Endothelial cell of umbilical vein (primary cell): Measurements from ENCODE around the gene ZNF362. TPM values are rescaled to one million over a fixed set of nuclear protein-coding genes. Genes with fewer than 3 reads are reported as not detected.

Experiments
- BruUV-seq: library from RNA; stranded (reverse); fragments of 400-500 nt; replicated peaks from 2 replicates; lab custom pipeline; 2021; lab: Mats Ljungman, UMichigan
- CTCF ChIA-PET: fragments of 300-600, 350-600 bp; sonication (Branson Sonifier 250); formaldehyde crosslinking; loops from one replicate; lab custom pipeline; 2021; ENCODE audit warnings: antibody characterized with exemption, inconsistent platforms; lab: Charles Lee
- POLR2A ChIA-PET: fragments of 300-600, 350-600 bp; sonication (Branson Sonifier 250); formaldehyde crosslinking; loops from one replicate; lab custom pipeline; 2021; ENCODE audit warnings: antibody characterized with exemption, inconsistent platforms; lab: Charles Lee
- DNase-seq: peaks from one replicate; pipeline ENCODE4 v3.0.0-alpha.2; 2011; ENCODE audit warnings: low read depth, low spot score
- FAIRE-seq: peaks from 2 replicates; lab custom pipeline; 2011; peaks lifted over from hg19 to GRCh38; lab: Jason Lieb, UNC
- H2AFZ ChIP-seq: 2 replicates; pipeline ENCODE4 v1.6.0; 2012; ENCODE audit warnings: low read depth, low read length, control low read depth, inconsistent platforms
- H3K27ac ChIP-seq: 2 replicates; pipeline ENCODE4 v1.5.1; 2011; ENCODE audit warnings: low read depth, mild to moderate bottlenecking, control low read depth, low read length, moderate library complexity; ENCODE audit not compliant: insufficient read depth
- H3K27me3 ChIP-seq, 2 experiments: 2 replicates each; pipeline versions ENCODE4 v1.6.0 to v1.6.1; 2011; ENCODE audit warnings: low read length in 2 of 2, mixed read lengths in 1 of 2; ENCODE audit not compliant: control insufficient read depth in 2 of 2, insufficient read depth in 2 of 2
- H3K36me3 ChIP-seq, 2 experiments: 2 replicates in 1 of 2; 3 replicates in 1 of 2; pipeline ENCODE4 v1.5.1; 2011; ENCODE audit warnings: low read length in 2 of 2, mild to moderate bottlenecking in 1 of 2, moderate library complexity in 1 of 2; ENCODE audit not compliant: control insufficient read depth in 2 of 2, insufficient read depth in 2 of 2; ENCODE audit errors: extremely low read depth in 1 of 2
- H3K4me1 ChIP-seq: 3 replicates; pipeline ENCODE4 v1.5.1; 2011; ENCODE audit warnings: mild to moderate bottlenecking, low read length; ENCODE audit not compliant: control insufficient read depth, insufficient read depth; ENCODE audit errors: extremely low read depth
- H3K4me2 ChIP-seq: 2 replicates; pipeline ENCODE4 v1.6.1; 2011; ENCODE audit warnings: low read length, control low read depth, mixed read lengths; ENCODE audit not compliant: insufficient read depth
- H3K4me3 ChIP-seq, 3 experiments: fragments of 200-600 bp in 1 of 3; sonication (generic), shearing (Covaris generic) in 1 of 3; replicated peaks in 1 of 3; 2 replicates each; pipeline ENCODE4 v1.5.1; 2011 to 2016; ENCODE audit warnings: control low read depth in 3 of 3, low read length in 3 of 3, mild to moderate bottlenecking in 2 of 3, inconsistent platforms in 1 of 3, low read depth in 1 of 3, moderate library complexity in 1 of 3; ENCODE audit not compliant: insufficient read depth in 1 of 3
- H3K79me2 ChIP-seq: 2 replicates; pipeline ENCODE4 v1.6.0; 2012; ENCODE audit warnings: low read length, inconsistent platforms; ENCODE audit not compliant: control insufficient read depth, insufficient read depth
- H3K9ac ChIP-seq: replicated peaks from 2 replicates; pipeline ENCODE3; 2011; ENCODE audit warnings: low read length, control low read depth; ENCODE audit not compliant: insufficient read depth; ENCODE audit errors: extremely low read depth
- H3K9me1 ChIP-seq: replicated peaks from 3 replicates; pipeline ENCODE4 v1.6.0; 2011; ENCODE audit warnings: mild to moderate bottlenecking, low read length; ENCODE audit not compliant: control insufficient read depth, insufficient read depth; ENCODE audit errors: extremely low read depth
- H3K9me3 ChIP-seq: replicated peaks from 2 replicates; pipeline ENCODE4 v1.5.1; 2012; ENCODE audit warnings: low read length, inconsistent platforms; ENCODE audit not compliant: control insufficient read depth, insufficient read depth
- H4K20me1 ChIP-seq: replicated peaks from 2 replicates; pipeline ENCODE3; 2011; ENCODE audit warnings: mild to moderate bottlenecking, low read length; ENCODE audit not compliant: control insufficient read depth, insufficient read depth; ENCODE audit errors: extremely low read depth
- EZH2 ChIP-seq: IDR thresholded peaks from 2 replicates; pipeline ENCODE4 v1.6.1; 2012; ENCODE audit warnings: borderline replicate concordance, low read depth, mild to moderate bottlenecking, moderate library complexity, low read length, inconsistent platforms; ENCODE audit not compliant: severe bottlenecking
- FOS ChIP-seq: IDR thresholded peaks from 2 replicates; pipeline ENCODE4 v1.6.1; 2011; ENCODE audit warnings: mild to moderate bottlenecking, low read length, moderate library complexity, borderline replicate concordance; ENCODE audit not compliant: insufficient read depth
- GATA2 ChIP-seq: IDR thresholded peaks from 2 replicates; pipeline ENCODE4 v1.7.0; 2011; ENCODE audit warnings: low read depth, mild to moderate bottlenecking, moderate library complexity, mixed read lengths, low read length; ENCODE audit not compliant: insufficient read length, insufficient read depth
- JUN ChIP-seq: IDR thresholded peaks from 2 replicates; pipeline ENCODE4 v1.6.1; 2011; ENCODE audit warnings: borderline replicate concordance, low read depth; ENCODE audit not compliant: insufficient read length, insufficient read depth
- MYC ChIP-seq: IDR thresholded peaks from one replicate; pipeline ENCODE4 v1.6.1; 2011; ENCODE audit warnings: mild to moderate bottlenecking, low read depth, low read length
- POLR2A ChIP-seq: IDR thresholded peaks from 2 replicates; pipeline ENCODE4 v1.6.1; 2012; ENCODE audit warnings: low read depth, mild to moderate bottlenecking, control low read depth, low read length
- POLR2AphosphoS5 ChIP-seq: IDR thresholded peaks from 2 replicates; pipeline ENCODE4 v1.6.1; 2012; ENCODE audit warnings: low read depth, mild to moderate bottlenecking, control low read depth, low read length, moderate library complexity; ENCODE audit not compliant: insufficient read depth
- dilution Hi-C: fragments of 300-500 bp; cut with MboI; formaldehyde crosslinking; loops from one replicate; pipeline ENCODE4 v1.15.0; 2019; ENCODE audit warnings: low sequenced_read_pairs; ENCODE audit not compliant: extremely low pct_ligation_motif_present
- intact Hi-C: fragments of 100-400 bp; cut with micrococcal nuclease; formaldehyde crosslinking; loops from one replicate; pipeline ENCODE4 v1.10.0; 2022
- polyA plus RNA-seq, 4 experiments: library from polyadenylated mRNA; depleted of rRNA in 3 of 4; stranded (reverse) in 3 of 4; unstranded in 1 of 4; fragments of >200 nt; gene quantifications; 2 replicates each; pipeline versions ENCODE4 v1.2.1 to v1.2.3, GENCODE V29; 2011 to 2012; ENCODE audit warnings: missing spikeins in 1 of 4
- total RNA-seq: library from RNA; stranded (reverse); gene quantifications from 2 replicates; pipeline ENCODE4 v1.2.3, GENCODE V29; 2021
- TF ChIP-seq, protein P1 (sequence below), 2 donors: IDR thresholded peaks; 1 replicate in 1 of 2; 2 replicates in 1 of 2; pipeline ENCODE4 v1.5.1; 2011; ENCODE audit warnings: low read length in 2 of 2, mild to moderate bottlenecking in 2 of 2, moderate library complexity in 2 of 2, control low read depth in 1 of 2, inconsistent platforms in 1 of 2, low read depth in 1 of 2; ENCODE audit not compliant: insufficient read depth in 1 of 2; ENCODE audit errors: extremely low read depth in 1 of 2
- TF ChIP-seq, protein P2 (sequence below): IDR thresholded peaks from 2 replicates; pipeline ENCODE4 v1.6.1; 2011; ENCODE audit not compliant: insufficient read depth, insufficient read length

Gene ZNF362
- total and polyA plus RNA-seq, 2 donors (not counting 3 experiments of a cell fraction or from before 2014, with no cell fraction given), result 28.4 to 35.3 TPM

DNA sequence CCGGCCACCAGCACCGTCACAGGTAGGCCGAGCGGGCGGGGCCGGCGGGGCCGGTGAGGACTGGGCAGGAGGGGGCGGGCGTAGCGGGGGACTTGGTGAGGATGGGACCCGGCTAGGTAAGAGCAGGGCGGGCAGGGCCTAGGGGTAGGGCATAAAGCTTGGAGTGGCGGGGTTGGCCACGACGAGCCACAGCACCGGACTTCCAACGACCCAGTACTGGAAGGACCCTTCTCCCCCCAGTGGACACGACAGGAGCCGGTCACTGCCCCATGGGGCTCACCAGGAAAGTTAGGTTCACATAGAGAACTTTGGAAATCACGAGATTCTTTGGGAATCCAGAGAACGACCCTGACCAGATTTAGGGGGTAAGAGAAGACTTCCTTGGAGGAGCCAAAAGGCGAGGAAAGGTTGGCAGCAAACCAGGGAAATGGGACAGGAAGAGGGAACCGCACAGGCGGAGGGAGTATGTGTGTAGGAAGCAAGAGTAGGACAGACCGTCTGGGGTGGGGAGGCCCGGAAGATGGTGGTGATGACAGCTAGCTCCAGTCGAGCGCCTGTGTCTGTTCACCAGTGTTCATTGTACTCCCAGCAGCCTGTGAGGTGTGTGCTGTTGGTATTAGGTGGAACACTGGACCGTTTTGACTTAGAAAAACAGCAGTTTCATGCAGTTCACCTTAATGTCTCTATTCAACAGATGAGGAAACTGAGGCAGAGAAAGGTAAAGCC is 20.4 kb downstream of the ZNF362 start:
- Histone ChIP-seq H3K79me2 (no peaks in the 10 kb centered on the region), H2AFZ (no peak overlapping the region), H3K36me3 (peaks cover under 1 to 26% of the 10 kb centered on the region in 2 experiments), H3K4me3 (no peak overlapping the region), H3K9me3 (no peaks in the 10 kb centered on the region), H3K4me1 (no peaks in the 10 kb centered on the region), H3K9ac (no peak overlapping the region), H4K20me1 (no peaks in the 10 kb centered on the region), H3K27me3 (no peaks in the 10 kb centered on the region), H3K27ac (no peak overlapping the region), H3K4me2 (no peak overlapping the region), H3K9me1 (no peaks in the 10 kb centered on the region)
- ChIA-PET CTCF (interaction anchor here (1.5 kb wide), 1 partner anchor 194 kb away, joined by 3 read pairs; no protein-coding TSS in a partner anchor), POLR2A (no interaction called here)
- intact Hi-C loops (no loop called here), dilution Hi-C loops (no loop called here)
- no TSS peak for BruUV-seq
- TF ChIP-seq, protein P1, sequence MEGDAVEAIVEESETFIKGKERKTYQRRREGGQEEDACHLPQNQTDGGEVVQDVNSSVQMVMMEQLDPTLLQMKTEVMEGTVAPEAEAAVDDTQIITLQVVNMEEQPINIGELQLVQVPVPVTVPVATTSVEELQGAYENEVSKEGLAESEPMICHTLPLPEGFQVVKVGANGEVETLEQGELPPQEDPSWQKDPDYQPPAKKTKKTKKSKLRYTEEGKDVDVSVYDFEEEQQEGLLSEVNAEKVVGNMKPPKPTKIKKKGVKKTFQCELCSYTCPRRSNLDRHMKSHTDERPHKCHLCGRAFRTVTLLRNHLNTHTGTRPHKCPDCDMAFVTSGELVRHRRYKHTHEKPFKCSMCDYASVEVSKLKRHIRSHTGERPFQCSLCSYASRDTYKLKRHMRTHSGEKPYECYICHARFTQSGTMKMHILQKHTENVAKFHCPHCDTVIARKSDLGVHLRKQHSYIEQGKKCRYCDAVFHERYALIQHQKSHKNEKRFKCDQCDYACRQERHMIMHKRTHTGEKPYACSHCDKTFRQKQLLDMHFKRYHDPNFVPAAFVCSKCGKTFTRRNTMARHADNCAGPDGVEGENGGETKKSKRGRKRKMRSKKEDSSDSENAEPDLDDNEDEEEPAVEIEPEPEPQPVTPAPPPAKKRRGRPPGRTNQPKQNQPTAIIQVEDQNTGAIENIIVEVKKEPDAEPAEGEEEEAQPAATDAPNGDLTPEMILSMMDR (IDR thresholded peaks at IDR 0.05; ENCODE audit: extremely low read depth in 1 of 2, insufficient read depth in 1 of 2, low read depth in 1 of 2, low read length in 2 of 2), result no peak
- TF ChIP-seq MYC (no peak), GATA2 (no peak), JUN (no peak), FOS (no peak), EZH2 (no peak), POLR2AphosphoS5 (no peak), POLR2A (no peak)
- TF ChIP-seq, protein P2, sequence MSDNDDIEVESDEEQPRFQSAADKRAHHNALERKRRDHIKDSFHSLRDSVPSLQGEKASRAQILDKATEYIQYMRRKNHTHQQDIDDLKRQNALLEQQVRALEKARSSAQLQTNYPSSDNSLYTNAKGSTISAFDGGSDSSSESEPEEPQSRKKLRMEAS, result no peak
- FAIRE-seq, result no peak
- DNase-seq, result no peak
